GM23248 (cell line): Measurements from ENCODE around the gene ECT2L.

Experiments
- EZH2 ChIP-seq: fragments of 200-600 bp; sonication (generic); IDR thresholded peaks from 2 replicates; pipeline ENCODE4 v1.6.1; 2018; ENCODE audit warnings: antibody characterized with exemption, mild to moderate bottlenecking; ENCODE audit not compliant: insufficient read depth, poor library complexity, severe bottlenecking
- EZH2phosphoT487 ChIP-seq: fragments of 200-600 bp; sonication (generic); IDR thresholded peaks from 2 replicates; pipeline ENCODE4 v1.6.1; 2018; ENCODE audit warnings: antibody characterized with exemption, moderate library complexity, mild to moderate bottlenecking, low read depth; ENCODE audit not compliant: insufficient read depth

DNA sequence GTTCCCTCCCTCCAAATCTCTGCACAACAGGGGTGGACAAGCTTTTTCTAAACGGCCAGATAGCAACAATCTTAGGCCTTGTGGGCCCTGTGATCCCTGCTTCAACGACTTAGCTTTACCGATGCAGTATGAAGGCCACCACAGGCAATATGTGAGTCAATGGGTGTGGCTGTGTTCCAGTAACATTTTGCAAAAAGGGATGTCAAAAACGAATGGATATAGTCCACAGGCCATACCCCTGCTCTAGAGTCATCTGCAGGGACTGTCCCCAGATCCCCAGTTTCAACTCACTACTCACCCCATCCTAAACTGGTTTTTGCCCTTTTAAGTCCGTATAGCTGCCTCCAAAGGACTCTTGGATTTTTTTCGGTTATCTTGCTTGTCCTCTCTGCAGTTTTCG is 34.4 kb downstream of the ECT2L start:
- no peak for TF ChIP-seq EZH2phosphoT487
- TF ChIP-seq EZH2: no peak
